NB4 (cell line): ENCODE results near the gene GRIK2.
"Not testable (repeated sequence)": the region's sequence is repeated elsewhere in the genome, so short reads cannot be mapped to it uniquely, and the experiment has no call there.

ENCODE experiments used
- DNase-seq: peaks from one replicate; pipeline ENCODE4 v3.0.0; 2010; ENCODE audit warnings: low read depth
- H3K4me3 ChIP-seq: one replicate; pipeline ENCODE4 v1.5.1; 2011; ENCODE audit warnings: mild to moderate bottlenecking, low read depth, low read length, moderate library complexity
- CTCF ChIP-seq: IDR thresholded peaks from one replicate; pipeline ENCODE4 v1.5.1; 2012; ENCODE audit warnings: low read depth, low read length
- MAX ChIP-seq: IDR thresholded peaks from 2 replicates; pipeline ENCODE4 v1.6.1; 2011; ENCODE audit warnings: low read depth, low read length
- MYC ChIP-seq: IDR thresholded peaks from 2 replicates; pipeline ENCODE4 v1.6.1; 2011; ENCODE audit warnings: low read depth, low read length
- POLR2A ChIP-seq: IDR thresholded peaks from 2 replicates; pipeline ENCODE4 v1.6.1; 2011; ENCODE audit warnings: mild to moderate bottlenecking; ENCODE audit not compliant: insufficient read length; ENCODE audit errors: extremely low read depth

Gene GRIK2

GRCh38 chr6:101630941-101631340 is 237.4 kb downstream of the GRIK2 start:
- TF ChIP-seq MYC: no peak
- TF ChIP-seq CTCF: no peak
- no peak for DNase-seq
- no peak overlapping the region for H3K4me3 ChIP-seq

DNA sequence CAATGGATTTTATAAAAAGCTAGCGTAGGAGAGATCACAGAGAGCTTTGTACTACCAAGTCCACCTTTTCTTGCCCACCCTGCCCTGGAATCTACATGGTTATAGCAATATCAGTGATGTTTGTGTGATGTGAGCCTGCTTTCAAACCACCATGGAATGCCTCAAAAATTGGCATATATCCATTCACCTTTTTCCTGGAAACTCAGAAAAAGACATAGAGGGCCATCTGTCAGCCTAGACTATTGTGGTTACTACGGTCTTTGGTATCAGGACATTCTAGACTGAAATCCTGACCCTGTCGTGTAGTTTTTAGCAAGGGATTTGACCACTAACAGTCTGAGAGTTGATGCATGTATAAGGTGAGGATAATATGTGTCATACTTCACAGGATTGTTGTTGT is 239.6 kb downstream of the GRIK2 start:
- no peak overlapping the region for H3K4me3 ChIP-seq
- DNase-seq: no peak
- TF ChIP-seq MAX (no peak), MYC (no peak), POLR2A (no peak), CTCF (no peak)

- H3K4me3 ChIP-seq, DNase-seq: not testable (repeated sequence)
Observed at GRCh38 chr6:101638865-101639264, 245.4 kb downstream of the GRIK2 start.

- H3K4me3 ChIP-seq: no peak overlapping the region
- no peak for TF ChIP-seq MYC
- no peak for TF ChIP-seq POLR2A
- no peak for TF ChIP-seq CTCF
- no peak for TF ChIP-seq MAX
- no peak for DNase-seq
Observed at GRCh38 chr6:101640131-101640530, 246.6 kb downstream of the GRIK2 start.

DNA sequence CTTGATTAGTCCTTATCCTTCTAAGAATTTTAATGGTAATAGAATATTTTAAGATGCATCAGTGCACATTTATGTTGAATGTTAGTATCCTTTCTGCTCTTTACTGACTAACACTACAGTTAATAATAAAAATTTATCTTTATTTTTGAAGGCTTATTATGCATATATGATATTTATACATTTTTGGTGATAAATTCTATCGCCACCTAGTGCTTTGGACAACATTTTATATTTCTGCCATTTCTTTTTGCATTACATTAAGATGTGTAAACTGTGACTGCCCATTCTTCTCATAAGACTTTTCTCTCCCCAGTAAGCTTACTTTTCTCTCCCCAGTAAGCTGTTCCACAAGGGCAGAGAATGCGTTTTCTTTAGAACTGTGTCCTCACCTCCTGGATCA is 252.3 kb downstream of the GRIK2 start:
- DNase-seq: no peak
- TF ChIP-seq POLR2A (no peak), MAX (no peak), CTCF (no peak), MYC (no peak)
- no peak overlapping the region for H3K4me3 ChIP-seq

DNA sequence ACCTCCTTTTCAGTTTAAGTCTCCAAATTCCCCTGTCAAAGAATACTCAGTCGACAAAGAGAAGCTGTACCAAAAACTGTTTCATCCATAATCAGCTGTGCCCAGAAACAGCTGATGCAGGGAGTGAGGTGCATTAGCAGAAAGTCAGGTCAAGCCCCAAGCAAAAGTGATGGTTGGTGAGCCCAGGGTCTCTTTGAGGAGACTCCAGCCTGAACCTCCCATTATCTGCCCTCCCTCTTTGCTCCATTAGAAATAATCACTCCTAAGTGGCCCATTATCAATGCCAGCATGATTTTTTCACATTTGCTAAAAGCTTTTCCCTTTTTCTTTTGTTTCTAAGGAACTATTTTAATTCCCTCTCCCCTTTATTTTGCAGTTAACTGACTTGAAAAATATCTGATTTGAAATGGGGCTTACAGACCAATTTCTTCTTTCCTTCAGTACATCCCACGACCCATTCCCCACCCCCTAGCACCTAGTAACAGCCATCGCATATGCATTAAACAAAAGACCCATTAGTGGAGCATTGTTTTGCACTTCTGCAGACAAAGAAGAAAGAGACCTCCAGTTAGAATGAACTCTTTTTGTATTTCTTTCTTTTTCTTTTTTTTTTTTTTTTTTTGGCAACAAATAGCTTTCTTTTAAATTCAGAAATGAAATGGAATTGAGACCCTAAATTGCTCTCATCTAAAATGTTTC is 257.0 kb downstream of the GRIK2 start:
- no peak overlapping the region for H3K4me3 ChIP-seq
- DNase-seq: no peak
- TF ChIP-seq MYC (no peak), CTCF (no peak), POLR2A (no peak), MAX (no peak)
